Left lung (tissue), 14 donors: ENCODE data around the gene FAM193A. TPM values are rescaled to one million over a fixed set of nuclear protein-coding genes. Genes with fewer than 3 reads are reported as not detected.
A peak's percentile ranks its signal among the peaks of the same experiment; 100 is the strongest.

Experiments used
- ATAC-seq: fragments of 200-7000 bp; cut with Tn5 transposase; one replicate; pipeline ENCODE4 v1.9.1; 2020; ENCODE audit warnings: moderate library complexity
- DNase-seq, 4 donors: peaks; one replicate each; pipeline ENCODE4 v3.0.0-alpha.2; 2013 to 2020
- H3K27ac ChIP-seq, 2 donors: fragments of 200-600 bp; sonication (generic) in 1 of 2; one replicate each; pipeline versions ENCODE4 v1.5.0 to v1.8.0; 2020 to 2021
- H3K27me3 ChIP-seq, 2 donors: fragments of 200-600 bp; sonication (generic) in 1 of 2; one replicate each; pipeline versions ENCODE4 v1.5.0 to v1.8.0; 2020 to 2021
- H3K36me3 ChIP-seq, 2 donors: fragments of 200-600 bp; sonication (generic) in 1 of 2; one replicate each; pipeline versions ENCODE4 v1.5.0 to v1.8.0; 2020 to 2021
- H3K4me1 ChIP-seq, 2 donors: fragments of 200-600 bp; one replicate each; pipeline ENCODE4 v1.8.0; 2021
- H3K4me3 ChIP-seq, 2 donors: fragments of 200-600 bp; sonication (generic) in 1 of 2; one replicate each; pipeline versions ENCODE4 v1.5.0 to v1.8.0; 2020 to 2021; ENCODE audit warnings: mild to moderate bottlenecking in 1 of 2
- H3K9me3 ChIP-seq, 2 donors: fragments of 200-600 bp; sonication (generic) in 1 of 2; one replicate each; pipeline versions ENCODE4 v1.5.0 to v1.8.0; 2020 to 2021
- CTCF ChIP-seq, 2 donors: fragments of 200-600 bp; sonication (generic) in 1 of 2; IDR thresholded peaks; one replicate each; pipeline versions ENCODE4 v1.5.0 to v1.8.0; 2021; ENCODE audit warnings: antibody characterized with exemption in 2 of 2
- intact Hi-C, 2 donors: fragments of 100-400 bp; cut with DNase I; formaldehyde crosslinking; loops; one replicate each; pipeline versions ENCODE4 v1.11.2 to v1.14.2; 2022
- long read RNA-seq, 12 donors: library from polyadenylated mRNA in 2 of 12; unstranded in 2 of 12; transcript quantifications; one replicate each; pipeline ENCODE4 v2.0.0 and lab custom pipeline, GENCODE V29; 2019 to 2026
- polyA plus RNA-seq, 6 donors: library from polyadenylated mRNA; unstranded; fragments of 120-200 nt; gene quantifications; one replicate each; pipeline ENCODE4 v1.2.1, GENCODE V29; 2013; ENCODE audit not compliant: insufficient read length in 6 of 6
- total RNA-seq, 2 donors: library from RNA; stranded (reverse); fragmentation: NEBNext Ultra II Directional; extraction: Animal tissue kit (Norgen Biotek cat#: 25700); gene quantifications; one replicate each; pipeline ENCODE4 v1.2.1, GENCODE V29; 2021
- donor health status: DM: no; HTN: yes; CAD: no.
- donor health status: DM: no; HTN: no; CAD: no.

The FAM193A gene
- 10 to 100 TPM; 22.3 to 25.2 TPM for total RNA-seq
- 10 to 100 TPM; 29.2 to 35.9 (median 32.3) TPM for polyA plus RNA-seq
- long read RNA-seq, donor 1, partial matches to known transcripts = 21 of 46 reads
- long read RNA-seq, donor 1, other reads (novel, unspliced or antisense) = 24 of 46 reads
- long read RNA-seq, donor 2, partial matches to known transcripts = 25 of 26 reads
- long read RNA-seq, donor 2, other reads (novel, unspliced or antisense) = 0 of 26 reads
- long read RNA-seq, donor 3 = 0 reads
- long read RNA-seq, donor 4, partial matches to known transcripts = 1 of 3 reads
- long read RNA-seq, donor 4, other reads (novel, unspliced or antisense) = 2 of 3 reads
- long read RNA-seq, donor 5, partial matches to known transcripts = 0 of 3 reads
- long read RNA-seq, donor 5, other reads (novel, unspliced or antisense) = 0 of 3 reads
- long read RNA-seq, donor 6, partial matches to known transcripts = 0 of 1 reads
- long read RNA-seq, donor 6, other reads (novel, unspliced or antisense) = 0 of 1 reads
- long read RNA-seq, donor 7 = 0 reads
- long read RNA-seq, donor 8, partial matches to known transcripts = 5 of 6 reads
- long read RNA-seq, donor 8, other reads (novel, unspliced or antisense) = 0 of 6 reads
- long read RNA-seq, donor 9 = 0 reads
- long read RNA-seq, donor 10 = 0 reads
- long read RNA-seq, donor 11, partial matches to known transcripts = 11 of 12 reads
- long read RNA-seq, donor 11, other reads (novel, unspliced or antisense) = 0 of 12 reads
- long read RNA-seq, donor 12, partial matches to known transcripts = 23 of 23 reads
- long read RNA-seq, donor 12, other reads (novel, unspliced or antisense) = 0 of 23 reads

GRCh38 chr4:2536193-2537010 is at the start of gene FAM193A:
Gene FAM193A (plus strand): TSS chr4:2536647. CDS start chr4:2536916, 269 bp downstream.
- Histone ChIP-seq H3K4me3 (peak within 1 kb of the TSS; percentile 91 to 95), H3K27ac (peak within 1 kb of the TSS; percentile 90 to 95), H3K36me3 (no peaks in the 10 kb centered on the region), H3K27me3 (no peaks in the 10 kb centered on the region), H3K9me3 (no peaks in the 10 kb centered on the region), H3K4me1 (peaks cover 7 to 34% of the 10 kb centered on the region in 2 donors)
- TF ChIP-seq CTCF (IDR thresholded peaks at IDR 0.05) = peak in 1 of 2 donors; percentile 34
- peak; percentile 98 to 100 (median 100) for DNase-seq
- ATAC-seq = peak; percentile 98
- intact Hi-C loops = no loop called here

DNA sequence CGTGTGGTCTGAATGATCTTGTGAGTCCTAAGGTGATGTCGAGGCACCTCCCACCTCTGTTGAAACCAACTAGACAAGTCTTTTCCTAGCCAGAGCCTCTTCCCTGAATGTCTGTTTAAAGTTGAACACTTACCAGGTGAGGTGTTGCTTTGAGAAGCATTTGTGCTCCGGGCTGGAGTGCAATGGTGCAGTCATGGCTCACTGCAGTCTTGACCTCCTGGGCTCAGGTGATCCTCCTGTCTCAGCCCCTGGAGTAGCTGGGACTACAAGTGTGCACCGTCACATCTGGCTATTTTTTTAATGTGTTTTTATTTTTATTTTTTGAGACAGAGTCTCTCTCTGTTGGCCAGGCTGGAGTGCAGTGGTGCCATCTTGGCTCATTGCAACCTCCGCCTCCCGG is 49.5 kb upstream of the FAM193A start:
- H3K4me3 ChIP-seq = no peak overlapping the region
- no peaks in the 10 kb centered on the region for H3K27me3 ChIP-seq
- no peak for TF ChIP-seq CTCF (IDR thresholded peaks at IDR 0.05)
- no peaks in the 10 kb centered on the region for H3K9me3 ChIP-seq
- H3K36me3 ChIP-seq = peaks cover 0 to 21% of the 10 kb centered on the region in 2 donors
- peak overlapping the region in 1 of 2 donors; percentile 88 for H3K27ac ChIP-seq
- ATAC-seq (no peak), DNase-seq (no peak)
- H3K4me1 ChIP-seq = peaks cover 27 to 80% of the 10 kb centered on the region in 2 donors
- intact Hi-C loops = no loop called here

DNA sequence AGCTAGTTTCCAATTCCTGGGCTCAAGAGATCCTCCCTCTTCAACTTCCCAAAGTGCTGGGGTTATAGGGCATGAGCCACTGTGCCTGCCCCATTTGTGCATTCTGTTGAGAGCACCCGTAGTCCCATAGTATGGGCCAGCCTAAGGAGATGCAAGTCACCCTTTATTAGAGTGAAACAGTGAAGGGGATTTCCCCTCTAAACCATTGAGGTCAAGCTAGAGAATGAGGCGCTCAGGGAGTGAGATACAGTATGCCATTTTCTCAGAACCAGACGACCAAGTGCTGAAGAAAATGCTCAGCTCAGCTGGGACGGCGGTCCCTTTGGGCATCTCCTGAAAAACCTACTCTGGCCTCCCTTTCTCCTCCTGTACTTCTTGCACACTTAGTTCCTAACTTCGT is 48.8 kb upstream of the FAM193A start:
- Histone ChIP-seq H3K4me1 (peaks cover 21 to 73% of the 10 kb centered on the region in 2 donors), H3K36me3 (peaks cover 0 to 28% of the 10 kb centered on the region in 2 donors)
- TF ChIP-seq CTCF (IDR thresholded peaks at IDR 0.05) = no peak

GRCh38 chr4:2489081-2489805 is 47.2 kb upstream of the FAM193A start:
- Histone ChIP-seq H3K9me3 (no peaks in the 10 kb centered on the region), H3K4me1 (peaks cover 15 to 59% of the 10 kb centered on the region in 2 donors), H3K27ac (peak overlapping the region in 1 of 2 donors; percentile 53), H3K36me3 (peaks cover 0 to 41% of the 10 kb centered on the region in 2 donors), H3K27me3 (no peaks in the 10 kb centered on the region), H3K4me3 (no peak overlapping the region)
- no peak for DNase-seq
- intact Hi-C loops = no loop called here
- ATAC-seq = no peak
- no peak for TF ChIP-seq CTCF (IDR thresholded peaks at IDR 0.05)

More for the DNA sequence above, 48.8 kb upstream of the FAM193A start:
- H3K27me3 ChIP-seq = no peaks in the 10 kb centered on the region
- H3K4me3 ChIP-seq = no peak overlapping the region
- intact Hi-C loops = no loop called here
- no peak for ATAC-seq
- no peak for DNase-seq
- no peaks in the 10 kb centered on the region for H3K9me3 ChIP-seq
- H3K27ac ChIP-seq = no peak overlapping the region
